DND-41 (cell line): ENCODE measurements around the gene CDPF1.

ENCODE experiments used
- EZH2 ChIP-seq: IDR thresholded peaks from 3 replicates; pipeline ENCODE4 v1.6.1; 2012; ENCODE audit warnings: borderline replicate concordance, low read depth, mild to moderate bottlenecking, moderate library complexity, low read length, inconsistent platforms; ENCODE audit not compliant: severe bottlenecking
- TF ChIP-seq, protein P1 (sequence below): IDR thresholded peaks from 2 replicates; pipeline ENCODE4 v1.5.1; 2012; ENCODE audit warnings: borderline replicate concordance, low read length, moderate library complexity, mild to moderate bottlenecking; ENCODE audit not compliant: poor library complexity, severe bottlenecking; ENCODE audit errors: extremely low read depth

DNA sequence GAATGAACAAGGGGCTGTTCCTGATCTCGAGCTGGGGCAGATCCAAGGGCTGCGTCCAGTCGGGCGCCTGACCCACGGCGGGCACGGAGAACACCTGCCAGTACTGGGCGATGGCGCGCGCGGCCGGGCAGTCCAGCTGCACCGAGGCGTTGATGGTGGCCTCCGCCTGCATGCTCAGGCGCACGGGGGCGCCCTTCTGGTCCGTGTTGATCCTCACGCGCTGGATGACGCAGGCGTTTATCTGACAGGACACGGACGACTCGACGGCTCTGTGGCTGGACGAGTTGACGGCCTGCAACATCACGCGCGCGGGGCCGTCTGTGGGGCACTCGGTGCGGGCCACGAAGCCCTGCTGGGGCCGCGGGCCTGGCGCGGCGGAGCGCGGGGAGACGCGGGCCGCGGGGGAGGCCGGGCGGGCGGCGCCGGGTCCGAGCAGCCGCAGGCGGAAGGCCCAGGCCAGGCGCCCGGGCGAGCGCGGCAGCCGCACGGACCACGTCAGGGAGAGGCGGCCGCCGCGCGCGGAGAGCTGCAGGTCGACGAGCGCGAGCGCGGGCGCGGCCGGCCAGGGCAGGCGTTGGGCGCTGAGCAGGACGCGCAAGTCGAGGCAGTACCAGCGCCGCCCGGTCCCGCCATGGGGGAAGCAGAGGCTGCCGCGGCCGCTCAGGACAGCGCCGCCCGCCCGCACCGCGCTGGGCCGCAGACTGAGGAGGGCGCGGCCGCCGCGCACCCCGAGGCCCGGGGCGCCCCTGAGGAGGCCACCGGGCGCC, 12.5 kb upstream of the CDPF1 start:
- TF ChIP-seq, protein P1, sequence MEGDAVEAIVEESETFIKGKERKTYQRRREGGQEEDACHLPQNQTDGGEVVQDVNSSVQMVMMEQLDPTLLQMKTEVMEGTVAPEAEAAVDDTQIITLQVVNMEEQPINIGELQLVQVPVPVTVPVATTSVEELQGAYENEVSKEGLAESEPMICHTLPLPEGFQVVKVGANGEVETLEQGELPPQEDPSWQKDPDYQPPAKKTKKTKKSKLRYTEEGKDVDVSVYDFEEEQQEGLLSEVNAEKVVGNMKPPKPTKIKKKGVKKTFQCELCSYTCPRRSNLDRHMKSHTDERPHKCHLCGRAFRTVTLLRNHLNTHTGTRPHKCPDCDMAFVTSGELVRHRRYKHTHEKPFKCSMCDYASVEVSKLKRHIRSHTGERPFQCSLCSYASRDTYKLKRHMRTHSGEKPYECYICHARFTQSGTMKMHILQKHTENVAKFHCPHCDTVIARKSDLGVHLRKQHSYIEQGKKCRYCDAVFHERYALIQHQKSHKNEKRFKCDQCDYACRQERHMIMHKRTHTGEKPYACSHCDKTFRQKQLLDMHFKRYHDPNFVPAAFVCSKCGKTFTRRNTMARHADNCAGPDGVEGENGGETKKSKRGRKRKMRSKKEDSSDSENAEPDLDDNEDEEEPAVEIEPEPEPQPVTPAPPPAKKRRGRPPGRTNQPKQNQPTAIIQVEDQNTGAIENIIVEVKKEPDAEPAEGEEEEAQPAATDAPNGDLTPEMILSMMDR, result no peak
- no peak for TF ChIP-seq EZH2
